ENCODE results near the gene C1orf159. TPM values are rescaled to one million over a fixed set of nuclear protein-coding genes. Genes with fewer than 3 reads are reported as not detected.

The C1orf159 gene
- total RNA-seq, 2 donors from 2014 or later = 4.4 to 4.6 TPM

DNA sequence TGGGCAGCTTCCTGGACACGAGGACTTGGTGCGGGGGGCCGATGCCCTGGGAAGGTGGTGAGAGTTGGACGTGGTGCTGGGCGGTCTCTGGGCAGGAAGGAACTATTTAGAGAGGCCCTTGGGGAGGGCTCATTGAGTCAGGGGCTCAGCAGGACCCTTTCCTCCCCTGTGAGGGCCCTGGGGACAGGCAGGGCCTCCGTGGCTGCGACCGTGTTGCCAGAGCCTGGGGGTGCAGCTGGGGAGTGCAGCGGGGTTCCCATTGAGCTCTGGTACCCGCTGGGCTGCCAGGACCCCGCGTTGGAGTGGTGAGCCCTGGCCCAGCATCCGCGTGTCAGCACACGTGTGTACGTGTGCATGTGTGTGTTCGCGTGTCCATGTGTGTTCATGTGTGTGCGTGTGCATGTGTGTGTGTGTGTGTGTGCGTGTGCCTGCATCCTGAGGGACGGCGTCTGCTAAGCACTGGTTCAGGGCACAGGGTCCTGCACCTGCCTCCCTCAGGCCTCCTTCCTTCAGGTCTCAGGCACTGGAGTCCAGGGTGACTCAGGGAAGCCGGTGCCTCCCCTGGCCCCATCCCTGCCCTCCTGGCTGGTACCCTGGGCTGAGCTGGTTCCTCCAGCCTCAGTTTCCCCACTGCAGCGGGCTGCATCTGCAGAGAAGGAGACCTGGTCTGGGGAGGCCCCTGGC is 52.5 kb downstream of the C1orf159 start:
- no peak for DNase-seq (ENCODE audit: low spot score)
- no peaks in the 10 kb centered on the region for H3K36me3 ChIP-seq
- H3K4me3 ChIP-seq = no peak overlapping the region
- H3K27me3 ChIP-seq = peaks cover 5 to 22% of the 10 kb centered on the region in 2 donors
- H3K4me1 ChIP-seq = peaks cover 0 to 38% of the 10 kb centered on the region in 2 donors
- no peak for TF ChIP-seq CTCF (IDR thresholded peaks at IDR 0.05)
- H3K27ac ChIP-seq = no peak overlapping the region
- no peaks in the 10 kb centered on the region for H3K9me3 ChIP-seq

DNA sequence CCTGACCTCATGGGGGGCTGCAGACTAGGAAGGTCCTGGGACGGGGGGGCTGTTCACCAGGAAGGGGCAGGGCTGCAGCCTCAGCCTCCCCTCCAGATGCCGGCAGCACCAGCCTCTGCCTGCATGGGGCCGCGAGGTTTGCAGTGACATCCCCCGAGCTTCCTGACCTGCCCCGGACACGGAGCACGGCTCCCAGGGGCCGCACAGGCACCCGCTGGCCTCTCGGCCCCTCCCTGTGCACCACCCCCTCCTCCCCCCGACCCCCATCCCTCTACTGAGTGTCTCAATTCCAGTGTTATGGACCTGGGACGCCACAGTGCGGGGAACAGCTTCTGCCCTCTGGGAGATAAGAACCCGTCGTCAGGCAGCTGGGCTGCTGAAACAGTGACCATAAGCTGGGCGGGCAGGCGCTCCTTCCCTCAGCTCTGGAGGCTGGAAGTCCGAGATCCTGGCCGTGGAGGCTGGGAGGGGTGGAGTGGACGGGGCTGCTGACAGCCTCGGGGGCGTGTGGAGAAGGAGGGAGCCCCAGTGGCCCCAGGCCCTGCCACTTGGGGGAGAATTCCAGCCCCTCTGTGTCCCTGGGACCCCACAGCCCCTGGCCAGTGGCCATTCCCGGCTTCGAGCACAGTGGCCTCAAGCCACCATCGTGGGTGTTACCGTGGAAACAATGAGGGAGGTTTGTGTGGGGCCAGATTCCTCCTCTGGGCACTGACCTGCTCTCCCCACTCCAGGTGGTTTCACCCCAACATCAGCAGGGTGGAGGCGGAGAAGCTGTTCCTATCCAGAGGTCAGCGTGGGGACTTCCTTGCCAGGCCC is 53.3 kb downstream of the C1orf159 start:
- H3K27ac ChIP-seq = no peak overlapping the region
- DNase-seq (ENCODE audit: low spot score) = no peak
- peaks cover 2 to 22% of the 10 kb centered on the region in 2 donors for H3K27me3 ChIP-seq
- no peak overlapping the region for H3K4me3 ChIP-seq
- no peak for TF ChIP-seq CTCF (IDR thresholded peaks at IDR 0.05)
- H3K4me1 ChIP-seq = peaks cover 0 to 37% of the 10 kb centered on the region in 2 donors
- H3K9me3 ChIP-seq = no peaks in the 10 kb centered on the region
- H3K36me3 ChIP-seq = no peaks in the 10 kb centered on the region

DNA sequence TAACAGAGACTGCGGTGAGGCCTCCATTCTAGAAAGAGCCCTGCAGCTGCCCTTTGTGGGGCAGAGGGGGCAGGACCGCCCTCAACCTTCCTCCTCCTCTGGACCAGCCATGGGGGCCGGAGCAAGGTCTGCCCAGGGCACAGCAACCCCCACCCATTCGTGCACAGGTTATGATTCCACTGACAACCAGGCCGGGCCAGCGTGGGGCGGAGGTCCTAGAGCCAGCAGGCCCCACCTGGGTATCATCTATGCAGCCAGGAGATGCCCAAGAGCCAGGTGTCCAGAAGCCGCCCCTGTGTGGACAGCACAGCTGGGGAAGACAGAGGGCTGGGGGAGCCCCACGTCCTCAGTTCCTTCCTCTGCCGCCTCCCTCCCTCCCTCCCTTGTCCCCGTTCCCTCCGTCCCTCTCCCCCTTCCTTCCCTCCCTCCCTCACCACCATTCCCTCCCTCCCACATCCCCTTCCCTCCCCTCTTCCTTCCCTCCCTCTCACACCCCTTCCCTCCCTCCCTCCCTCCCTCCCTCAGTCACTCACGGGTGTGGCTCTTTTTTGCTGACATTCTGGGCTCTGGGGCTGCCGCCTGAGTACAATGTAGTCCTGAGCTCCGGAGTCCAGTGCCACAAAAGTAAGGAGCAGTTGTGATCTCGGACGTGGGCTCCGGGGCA is 54.1 kb downstream of the C1orf159 start:
- no peak overlapping the region for H3K4me3 ChIP-seq
- no peak for TF ChIP-seq CTCF (IDR thresholded peaks at IDR 0.05)
- no peaks in the 10 kb centered on the region for H3K36me3 ChIP-seq
- peaks cover 2 to 22% of the 10 kb centered on the region in 2 donors for H3K27me3 ChIP-seq
- no peaks in the 10 kb centered on the region for H3K9me3 ChIP-seq
- DNase-seq (ENCODE audit: low spot score) = no peak
- no peak overlapping the region for H3K27ac ChIP-seq
- peaks cover 0 to 37% of the 10 kb centered on the region in 2 donors for H3K4me1 ChIP-seq

GRCh38 chr1:1060281-1061000 is 55.4 kb downstream of the C1orf159 start:
- H3K4me1 ChIP-seq = peaks cover 0 to 37% of the 10 kb centered on the region in 2 donors
- H3K4me3 ChIP-seq = no peak overlapping the region
- no peak for TF ChIP-seq CTCF (IDR thresholded peaks at IDR 0.05)

GRCh38 chr1:1059494-1060280 is 56.2 kb downstream of the C1orf159 start:
- DNase-seq (ENCODE audit: low spot score) = peak; percentile 81
- TF ChIP-seq CTCF (IDR thresholded peaks at IDR 0.05) = no peak
- Histone ChIP-seq H3K9me3 (no peaks in the 10 kb centered on the region), H3K4me3 (peak overlapping the region; percentile 40 to 59), H3K27ac (no peak overlapping the region), H3K36me3 (no peaks in the 10 kb centered on the region), H3K4me1 (peaks cover 0 to 37% of the 10 kb centered on the region in 2 donors), H3K27me3 (peaks cover 2 to 22% of the 10 kb centered on the region in 2 donors)

More at GRCh38 chr1:1060281-1061000, 55.4 kb downstream of the C1orf159 start:
- Histone ChIP-seq H3K27ac (no peak overlapping the region), H3K27me3 (peaks cover 2 to 22% of the 10 kb centered on the region in 2 donors), H3K36me3 (no peaks in the 10 kb centered on the region), H3K9me3 (no peaks in the 10 kb centered on the region)
- DNase-seq (ENCODE audit: low spot score) = no peak

Data from right atrium auricular region (tissue), 2 donors.